ENCODE measurements around the gene OSBPL2.

DNA sequence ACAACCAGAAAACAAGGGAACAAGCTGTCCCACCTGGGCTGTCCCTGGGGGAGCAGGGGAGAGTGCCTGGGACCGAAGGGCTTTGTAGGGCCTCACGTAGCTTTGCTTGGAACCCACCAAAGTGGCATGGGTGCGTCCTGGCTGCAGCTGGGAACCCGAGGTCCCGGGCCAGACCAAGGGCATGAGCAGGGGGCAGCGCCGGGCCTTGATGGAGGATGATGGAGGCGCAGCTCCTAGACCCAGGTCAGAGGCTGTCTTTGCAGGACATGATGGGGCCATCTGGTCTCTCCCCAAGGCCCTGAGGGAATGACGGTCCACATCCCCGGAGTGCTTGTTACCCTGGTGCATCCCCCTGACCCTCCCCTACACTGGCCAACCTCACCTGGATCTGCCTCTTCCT lies 7.6 kb upstream of the OSBPL2 start:
- no peak for TF ChIP-seq FOXM1 (IDR thresholded peaks at IDR 0.05; ENCODE audit: borderline replicate concordance, low read depth)
- no peak for TF ChIP-seq NFIC (IDR thresholded peaks at IDR 0.05)
- TF ChIP-seq, protein P1, sequence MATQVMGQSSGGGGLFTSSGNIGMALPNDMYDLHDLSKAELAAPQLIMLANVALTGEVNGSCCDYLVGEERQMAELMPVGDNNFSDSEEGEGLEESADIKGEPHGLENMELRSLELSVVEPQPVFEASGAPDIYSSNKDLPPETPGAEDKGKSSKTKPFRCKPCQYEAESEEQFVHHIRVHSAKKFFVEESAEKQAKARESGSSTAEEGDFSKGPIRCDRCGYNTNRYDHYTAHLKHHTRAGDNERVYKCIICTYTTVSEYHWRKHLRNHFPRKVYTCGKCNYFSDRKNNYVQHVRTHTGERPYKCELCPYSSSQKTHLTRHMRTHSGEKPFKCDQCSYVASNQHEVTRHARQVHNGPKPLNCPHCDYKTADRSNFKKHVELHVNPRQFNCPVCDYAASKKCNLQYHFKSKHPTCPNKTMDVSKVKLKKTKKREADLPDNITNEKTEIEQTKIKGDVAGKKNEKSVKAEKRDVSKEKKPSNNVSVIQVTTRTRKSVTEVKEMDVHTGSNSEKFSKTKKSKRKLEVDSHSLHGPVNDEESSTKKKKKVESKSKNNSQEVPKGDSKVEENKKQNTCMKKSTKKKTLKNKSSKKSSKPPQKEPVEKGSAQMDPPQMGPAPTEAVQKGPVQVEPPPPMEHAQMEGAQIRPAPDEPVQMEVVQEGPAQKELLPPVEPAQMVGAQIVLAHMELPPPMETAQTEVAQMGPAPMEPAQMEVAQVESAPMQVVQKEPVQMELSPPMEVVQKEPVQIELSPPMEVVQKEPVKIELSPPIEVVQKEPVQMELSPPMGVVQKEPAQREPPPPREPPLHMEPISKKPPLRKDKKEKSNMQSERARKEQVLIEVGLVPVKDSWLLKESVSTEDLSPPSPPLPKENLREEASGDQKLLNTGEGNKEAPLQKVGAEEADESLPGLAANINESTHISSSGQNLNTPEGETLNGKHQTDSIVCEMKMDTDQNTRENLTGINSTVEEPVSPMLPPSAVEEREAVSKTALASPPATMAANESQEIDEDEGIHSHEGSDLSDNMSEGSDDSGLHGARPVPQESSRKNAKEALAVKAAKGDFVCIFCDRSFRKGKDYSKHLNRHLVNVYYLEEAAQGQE (IDR thresholded peaks at IDR 0.05; ENCODE audit: low read depth): no peak
- no peak for TF ChIP-seq TAF1 (IDR thresholded peaks at IDR 0.05; ENCODE audit: low read depth)
- no peak for TF ChIP-seq CREB1 (IDR thresholded peaks at IDR 0.05; ENCODE audit: low read depth)
- no peak for TF ChIP-seq EP300 (IDR thresholded peaks at IDR 0.05; ENCODE audit: borderline replicate concordance)

Measured in Ishikawa (cell line).